COLO668 (cell line): ENCODE data around the gene FN3KRP.
A peak's percentile ranks its signal among the peaks of the same experiment; 100 is the strongest.

Experiments used
- DNase-seq: peaks from one replicate; lab custom pipeline; 2025; ENCODE audit not compliant: unreplicated experiment; lab: John Stamatoyannopoulos, UW

The FN3KRP gene

DNA sequence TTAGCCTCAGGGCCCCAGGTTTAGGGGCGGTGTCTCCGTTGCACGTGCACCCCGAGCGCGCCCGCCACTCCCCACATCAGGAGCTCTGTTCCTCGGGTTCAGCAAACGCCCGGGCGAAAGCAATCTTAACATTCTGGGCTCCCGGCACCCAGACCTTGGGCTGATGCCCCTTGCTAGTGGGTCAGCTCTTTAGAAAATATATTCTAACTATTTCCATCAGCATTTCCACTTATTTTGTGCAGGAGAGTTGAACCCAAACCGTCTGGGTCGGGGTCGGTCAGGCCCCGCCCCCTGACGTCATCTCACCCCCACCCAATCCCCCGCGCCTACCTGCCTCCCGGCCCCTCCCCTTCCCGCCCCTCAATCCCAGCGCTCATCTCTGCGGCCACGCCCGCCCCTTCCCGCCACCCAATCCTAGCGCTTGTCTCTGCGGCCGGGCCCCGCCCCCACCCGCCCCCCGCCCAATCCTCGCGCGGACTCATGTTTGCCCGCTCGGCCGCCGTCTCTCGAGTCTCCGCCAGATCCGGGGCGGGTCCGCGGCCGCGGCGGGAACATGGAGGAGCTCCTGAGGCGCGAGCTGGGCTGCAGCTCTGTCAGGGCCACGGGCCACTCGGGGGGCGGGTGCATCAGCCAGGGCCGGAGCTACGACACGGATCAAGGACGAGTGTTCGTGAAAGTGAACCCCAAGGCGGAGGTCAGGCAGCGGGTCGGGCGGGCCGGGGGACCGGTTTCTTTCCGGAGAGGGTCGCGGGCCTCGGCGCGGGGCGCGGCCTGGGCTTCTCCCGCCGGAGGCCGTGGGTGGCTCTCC is at the start of gene FN3KRP:
Gene FN3KRP, plus strand, starts transcription at position 504 of the 808 bp plus-strand sequence. Its CDS starts 50 bp downstream, at position 554.
- peak; percentile 94 for DNase-seq

GRCh38 chr17:82666931-82667667 is 49.4 kb upstream of the FN3KRP start:
- DNase-seq: no peak

DNA sequence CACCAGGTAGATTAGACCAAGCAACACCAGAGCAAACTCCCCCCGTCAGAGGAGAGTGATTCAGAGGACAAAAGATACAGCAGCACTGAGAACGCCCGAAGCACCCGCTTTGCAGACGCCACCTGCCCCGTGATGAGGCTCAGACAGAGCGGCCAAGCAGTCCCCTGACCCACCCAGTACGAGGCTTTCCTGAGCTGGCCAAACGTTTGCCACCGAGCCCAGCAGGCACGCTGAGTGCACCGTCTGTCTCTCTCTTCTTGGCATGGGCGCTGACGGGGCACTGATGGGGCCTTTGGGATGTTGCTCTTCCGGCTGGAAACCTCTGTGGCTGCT is 48.9 kb upstream of the FN3KRP start:
- no peak for DNase-seq

- no peak for DNase-seq
Measured at GRCh38 chr17:82668024-82668630, 48.4 kb upstream of the FN3KRP start.

- DNase-seq: peak; percentile 67
Measured at GRCh38 chr17:82668631-82669099, 47.8 kb upstream of the FN3KRP start.

- no peak for DNase-seq
Measured at GRCh38 chr17:82670661-82671450, 45.6 kb upstream of the FN3KRP start.

GRCh38 chr17:82674656-82675475 is 41.6 kb upstream of the FN3KRP start:
- DNase-seq: no peak

DNA sequence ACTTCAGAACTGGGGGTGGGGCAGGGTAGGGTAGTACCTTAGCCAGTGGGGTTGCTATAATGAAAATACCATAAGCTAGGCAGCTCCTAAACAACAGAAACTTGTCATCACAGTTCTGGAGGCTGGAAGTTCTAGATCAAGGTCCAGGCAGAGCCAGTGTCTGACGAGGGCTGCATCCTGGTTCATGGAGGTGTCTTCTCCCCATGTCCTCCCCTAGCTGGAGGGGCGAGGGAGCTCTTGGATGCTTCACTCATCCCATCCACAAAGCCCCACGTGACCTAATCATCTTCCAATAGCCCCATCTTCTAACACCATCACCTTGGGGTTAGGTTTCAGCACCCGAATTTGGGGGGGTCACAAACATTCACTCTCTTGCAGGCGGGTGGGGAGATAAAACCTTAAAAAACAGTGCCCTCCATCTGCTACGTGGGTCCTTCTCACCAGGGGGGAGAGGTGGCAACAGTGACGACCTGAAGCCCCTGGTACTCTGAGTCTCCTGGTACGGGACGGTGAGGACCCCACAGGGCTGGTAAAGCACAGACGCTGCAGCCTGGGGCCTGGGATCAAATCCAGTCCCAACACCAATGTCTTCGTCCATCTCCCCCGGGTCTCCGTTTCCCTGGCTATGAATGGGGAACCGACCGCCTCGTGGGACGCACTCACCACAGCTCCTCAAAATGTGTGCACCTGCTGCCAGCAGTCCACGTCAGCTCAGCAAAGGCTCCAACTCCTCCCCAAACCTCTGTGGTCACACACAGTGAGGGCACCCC is 40.8 kb upstream of the FN3KRP start:
- DNase-seq: no peak

- no peak for DNase-seq
Measured at GRCh38 chr17:82677353-82677925, 39.1 kb upstream of the FN3KRP start.

DNA sequence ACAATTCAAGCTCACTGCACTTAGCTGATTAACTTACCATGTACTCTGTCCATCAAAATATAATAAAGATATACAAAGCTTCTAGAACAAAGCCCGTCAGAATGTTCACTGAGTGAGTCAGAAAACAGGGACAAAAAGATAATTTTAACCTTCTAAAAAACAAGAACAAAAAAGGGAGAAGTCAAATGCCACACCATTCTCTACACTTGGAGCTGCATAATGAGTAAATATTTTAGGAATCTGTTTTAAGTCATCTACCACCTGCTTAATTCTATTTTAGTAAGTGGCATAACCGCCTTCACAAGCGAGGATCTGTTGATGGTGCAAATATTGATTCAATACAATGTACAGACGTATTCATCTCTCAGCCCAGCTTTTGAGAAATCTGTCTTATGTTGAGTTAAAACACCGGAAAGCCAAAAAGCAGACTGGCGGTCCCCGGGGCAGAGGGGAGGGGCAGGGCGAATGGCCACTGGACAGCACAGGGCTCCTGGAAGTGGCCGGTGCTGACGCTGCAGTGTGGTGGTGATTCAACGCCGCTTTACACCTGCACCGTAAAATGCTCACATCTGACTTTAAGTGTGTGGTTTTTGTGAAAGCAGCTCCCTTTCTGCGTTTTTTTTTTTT is 38.1 kb upstream of the FN3KRP start:
- DNase-seq: peak; percentile 23

DNA sequence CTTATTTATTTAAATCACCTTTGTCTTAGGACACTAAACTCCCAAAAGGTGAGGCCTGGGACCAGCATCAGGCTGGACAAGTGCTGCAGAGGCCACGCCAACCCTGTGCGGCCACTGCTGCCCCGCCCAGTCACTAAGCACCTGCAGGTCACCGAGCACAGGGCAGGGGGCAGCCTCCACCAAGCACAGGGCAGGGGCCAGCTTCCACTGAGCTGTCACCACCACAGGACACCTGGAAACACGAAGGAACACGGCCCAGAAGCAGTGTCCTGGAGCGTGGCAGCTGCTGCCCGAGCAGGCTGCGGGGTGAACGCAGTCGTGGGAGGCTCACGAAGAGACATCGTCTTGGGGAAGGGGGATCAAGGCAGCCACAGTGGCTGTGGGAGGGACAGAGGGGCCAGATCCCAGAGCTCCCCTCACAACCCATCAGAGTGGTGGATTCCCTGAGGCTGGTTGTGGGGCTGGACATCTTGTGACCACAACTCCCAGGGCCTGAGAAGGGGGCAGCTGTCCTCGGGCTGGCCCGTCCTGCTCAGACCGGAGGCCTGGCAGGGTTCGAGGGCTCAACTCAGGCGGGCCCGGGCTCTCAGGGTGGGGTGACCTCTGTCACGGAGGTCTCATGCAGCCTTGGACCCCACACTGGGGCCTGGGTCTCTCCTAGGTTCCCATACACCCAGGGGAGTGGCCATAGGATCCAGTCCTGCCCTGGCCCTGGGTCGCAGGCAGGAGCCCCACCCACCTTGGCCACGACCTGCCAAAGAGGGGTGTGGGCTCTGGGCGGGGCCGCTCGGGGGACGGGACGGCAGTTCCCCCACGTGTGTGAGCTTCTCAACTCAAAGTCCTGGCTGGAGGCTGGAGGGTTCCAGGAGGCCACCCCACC is 36.7 kb upstream of the FN3KRP start:
- no peak for DNase-seq

DNA sequence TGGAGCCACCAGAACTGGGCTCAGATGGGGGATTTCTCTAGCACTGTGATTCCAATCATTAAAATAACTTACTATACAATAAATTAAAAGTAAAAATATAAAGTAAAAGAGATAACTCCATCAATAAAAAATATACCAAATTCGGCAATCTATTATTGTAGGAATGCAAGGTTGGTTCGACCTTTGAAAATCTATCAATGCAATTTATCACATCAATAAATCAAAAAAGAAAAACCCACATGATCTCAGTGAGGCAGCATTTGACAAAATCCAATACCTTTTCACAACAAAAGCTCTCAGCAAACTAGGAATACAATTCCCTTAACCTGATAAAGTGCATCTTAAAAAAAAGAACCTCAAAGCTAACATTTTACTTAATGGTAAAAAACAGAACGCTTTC is 35.0 kb upstream of the FN3KRP start:
- DNase-seq: no peak

GRCh38 chr17:82683534-82683933 is 33.0 kb upstream of the FN3KRP start:
- no peak for DNase-seq

- no peak for DNase-seq
Measured at GRCh38 chr17:82684228-82684841, 32.2 kb upstream of the FN3KRP start.

GRCh38 chr17:82685291-82685690 is 31.2 kb upstream of the FN3KRP start:
- DNase-seq: no peak

- DNase-seq: no peak
Measured at GRCh38 chr17:82686366-82687324, 29.9 kb upstream of the FN3KRP start.
